ENCODE data around the gene ADAM12.

The ADAM12 gene

GRCh38 chr10:126041117-126041516 lies 347.2 kb downstream of the ADAM12 start:
- H3K36me3 ChIP-seq (ENCODE audit: control insufficient read depth, low read length), result no peaks in the 10 kb centered on the region
- no peaks in the 10 kb centered on the region for H4K20me1 ChIP-seq (ENCODE audit: control insufficient read depth, insufficient read depth, low read depth, low read length)
- no peak for TF ChIP-seq CTCF (IDR thresholded peaks at IDR 0.05; ENCODE audit: low read depth, low read length, poor library complexity, severe bottlenecking)
- no peak for TF ChIP-seq EZH2phosphoT487 (IDR thresholded peaks at IDR 0.05; ENCODE audit: borderline replicate concordance, low read length)
- H3K79me2 ChIP-seq (ENCODE audit: control insufficient read depth, low read length), result no peaks in the 10 kb centered on the region
- no peaks in the 10 kb centered on the region for H3F3A ChIP-seq (ENCODE audit: control insufficient read depth, insufficient read depth)
- H3K27me3 ChIP-seq (ENCODE audit: control insufficient read depth, low read length), result 0 out of 2 replicates have a peak, but pooled peaks cover 4% of the 10 kb centered on the region
- H3K4me3 ChIP-seq (ENCODE audit: low read length), result peak overlapping the region; percentile 51; the same call in 1 of the 2 replicates
- no peaks in the 10 kb centered on the region for H3K9me3 ChIP-seq (ENCODE audit: control insufficient read depth, insufficient read depth, low read length)
- peak overlapping the region; percentile 63 for H3K4me2 ChIP-seq (ENCODE audit: low read length)
- no peak overlapping the region for H3K27ac ChIP-seq (ENCODE audit: low read depth, low read length)
- H3K4me1 ChIP-seq (ENCODE audit: control insufficient read depth, low read length), result peaks cover 17% of the 10 kb centered on the region
- no peaks in the 10 kb centered on the region for H3K9me2 ChIP-seq (replicated peaks; ENCODE audit: control insufficient read depth, low read length)

GRCh38 chr10:126037946-126038345 lies 350.3 kb downstream of the ADAM12 start:
- Histone ChIP-seq H3K27ac (ENCODE audit: low read depth, low read length) (no peak overlapping the region), H3K4me3 (ENCODE audit: low read length) (no peak overlapping the region), H3K4me2 (ENCODE audit: low read length) (no peak overlapping the region), H3K27me3 (ENCODE audit: control insufficient read depth, low read length) (0 out of 2 replicates have a peak, but pooled peaks cover 4% of the 10 kb centered on the region), H3K79me2 (ENCODE audit: control insufficient read depth, low read length) (no peaks in the 10 kb centered on the region), H3K4me1 (ENCODE audit: control insufficient read depth, low read length) (peaks cover 17% of the 10 kb centered on the region), H3K9me3 (ENCODE audit: control insufficient read depth, insufficient read depth, low read length) (no peaks in the 10 kb centered on the region), H3K36me3 (ENCODE audit: control insufficient read depth, low read length) (no peaks in the 10 kb centered on the region), H3K9me2 (replicated peaks; ENCODE audit: control insufficient read depth, low read length) (no peaks in the 10 kb centered on the region), H4K20me1 (ENCODE audit: control insufficient read depth, insufficient read depth, low read depth, low read length) (no peaks in the 10 kb centered on the region), H3F3A (ENCODE audit: control insufficient read depth, insufficient read depth) (no peaks in the 10 kb centered on the region)
- no peak for TF ChIP-seq EZH2phosphoT487 (IDR thresholded peaks at IDR 0.05; ENCODE audit: borderline replicate concordance, low read length)
- TF ChIP-seq CTCF (IDR thresholded peaks at IDR 0.05; ENCODE audit: low read depth, low read length, poor library complexity, severe bottlenecking), result no peak

DNA sequence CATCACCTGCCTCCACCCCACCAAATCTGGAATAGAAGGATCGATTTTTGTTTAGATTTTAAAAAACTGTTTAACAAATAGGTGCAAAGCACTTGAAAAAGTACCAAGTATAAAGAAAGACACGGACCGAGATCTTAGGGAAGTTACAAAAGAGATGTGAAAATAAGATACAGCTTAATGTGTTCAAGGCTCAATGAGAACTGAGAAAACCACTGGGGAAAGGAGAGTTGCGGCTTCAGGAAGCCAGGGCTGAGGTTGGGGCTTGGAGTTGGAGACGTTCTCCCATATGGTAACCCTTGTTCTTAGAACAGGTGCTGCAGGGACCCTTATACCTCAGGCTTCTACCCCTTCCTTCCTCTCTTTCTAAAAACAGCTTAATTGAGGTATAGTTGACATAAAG lies 351.8 kb downstream of the ADAM12 start:
- TF ChIP-seq CTCF (IDR thresholded peaks at IDR 0.05; ENCODE audit: low read depth, low read length, poor library complexity, severe bottlenecking), result no peak
- Histone ChIP-seq H3K27me3 (ENCODE audit: control insufficient read depth, low read length) (0 out of 2 replicates have a peak, but pooled peaks cover 4% of the 10 kb centered on the region), H3K9me3 (ENCODE audit: control insufficient read depth, insufficient read depth, low read length) (no peaks in the 10 kb centered on the region), H3K36me3 (ENCODE audit: control insufficient read depth, low read length) (no peaks in the 10 kb centered on the region), H3K4me2 (ENCODE audit: low read length) (no peak overlapping the region), H3K79me2 (ENCODE audit: control insufficient read depth, low read length) (no peaks in the 10 kb centered on the region), H3K4me3 (ENCODE audit: low read length) (no peak overlapping the region), H3K9me2 (replicated peaks; ENCODE audit: control insufficient read depth, low read length) (no peaks in the 10 kb centered on the region), H3K27ac (ENCODE audit: low read depth, low read length) (no peak overlapping the region), H3K4me1 (ENCODE audit: control insufficient read depth, low read length) (peaks cover 6% of the 10 kb centered on the region), H3F3A (ENCODE audit: control insufficient read depth, insufficient read depth) (no peaks in the 10 kb centered on the region), H4K20me1 (ENCODE audit: control insufficient read depth, insufficient read depth, low read depth, low read length) (no peaks in the 10 kb centered on the region)

All from DOHH2 (cell line).